ENCODE data around the gene BCL2L1. TPM values are rescaled to one million over a fixed set of nuclear protein-coding genes. Genes with fewer than 3 reads are reported as not detected.

Gene BCL2L1
- total and polyA plus RNA-seq, 10 of the 15 experiments (the other 5 are each of a cell fraction or from before 2014, with no cell fraction given), result 0.63 to 67.7 (median 43.6) TPM

- no peak for TF ChIP-seq E2F4 (IDR thresholded peaks at IDR 0.05; ENCODE audit: low read depth, low read length)
Observed at GRCh38 chr20:31698243-31698802, 24.3 kb downstream of the BCL2L1 start (continued).

GRCh38 chr20:31695849-31696804, 26.5 kb downstream of the BCL2L1 start:
- ATAC-seq, result no peak
- no TSS peak for BruUV-seq (replicated peaks)
- no peak for TF ChIP-seq POLR2AphosphoS5 (IDR thresholded peaks at IDR 0.05; ENCODE audit: low read length)
- no peak for TF ChIP-seq ZNF384 (IDR thresholded peaks at IDR 0.05; ENCODE audit: borderline replicate concordance, low read depth, low read length)
- no peak for TF ChIP-seq NBN (IDR thresholded peaks at IDR 0.05)
- no peak for TF ChIP-seq PAX5 (IDR thresholded peaks at IDR 0.05; ENCODE audit: borderline replicate concordance, low read depth, low read length)
- no peak for TF ChIP-seq STAT1 (conservative IDR thresholded peaks at IDR 0.05)
- no peak for TF ChIP-seq TCF7 (IDR thresholded peaks at IDR 0.05; ENCODE audit: borderline replicate concordance)
- TF ChIP-seq TCF12 (IDR thresholded peaks at IDR 0.05; ENCODE audit: low read depth, low read length), result no peak
- H3K27ac ChIP-seq (ENCODE audit: control insufficient read depth, insufficient read depth), result no peak overlapping the region
- ChIA-PET CTCF (interaction anchor here (0.6 to 25.1 kb wide), 6 partner anchors 10 to 61 kb away, joined by 3 to 254 read pairs (median 4); partner anchors contain the start of gene BCL2L1), RAD21 (ENCODE audit: unreplicated experiment) (interaction anchor here (1.0 to 2.2 kb wide), 4 partner anchors 12 to 34 kb away, joined by 3 to 8 read pairs (median 4); no protein-coding TSS in a partner anchor), POLR2A (interaction anchor here (0.9 to 1.3 kb wide), 3 partner anchors 9 to 22 kb away, joined by 3 to 4 read pairs (median 3); no protein-coding TSS in a partner anchor), SMC1A (ENCODE audit: uncharacterized antibody, unreplicated experiment) (interaction anchor here (0.8 to 4.3 kb wide), 7 partner anchors 11 to 52 kb away, joined by 3 to 32 read pairs (median 3); no protein-coding TSS in a partner anchor)
- 92% methylated on average over 12 of the region's 12 CpGs for WGBS (ENCODE audit: insufficient coverage, insufficient replicate concordance, low lambda C conversion rate, missing lambda C conversion rate)
- H3K9ac ChIP-seq (ENCODE audit: control insufficient read depth, insufficient read depth, low read length), result no peak overlapping the region
- 0 out of 2 replicates have a peak, but pooled peaks cover 2% of the 10 kb centered on the region for H4K20me1 ChIP-seq (ENCODE audit: control insufficient read depth, insufficient read depth)
- H3K4me1 ChIP-seq (ENCODE audit: control insufficient read depth, insufficient read depth, low read length), result peaks cover 29% of the 10 kb centered on the region
- in situ Hi-C loops (cut with MboI) (no loop called here), intact Hi-C loops (cut with micrococcal nuclease; ENCODE audit: unreplicated experiment) (no loop called here)
- H3K9me3 ChIP-seq (replicated peaks; ENCODE audit: control insufficient read depth, insufficient read depth, low read length), result no peaks in the 10 kb centered on the region
- no peak for FAIRE-seq
- H3K79me2 ChIP-seq (ENCODE audit: control insufficient read depth, insufficient read depth, low read length), result peaks cover 38% of the 10 kb centered on the region
- H3K4me3 ChIP-seq, result no peak overlapping the region
- DNase-seq (ENCODE audit: low read depth, low spot score), result no peak
- H2AFZ ChIP-seq (ENCODE audit: control insufficient read depth, low read depth, low read length), result no peak overlapping the region
- H3K4me2 ChIP-seq (ENCODE audit: control insufficient read depth, insufficient read depth), result no peak overlapping the region
- H3K36me3 ChIP-seq (ENCODE audit: control insufficient read depth in 2 of 2, insufficient read depth in 2 of 2, low read length in 1 of 2), result peaks cover 8 to 15% of the 10 kb centered on the region in 2 experiments; a peak in 3 of 4 replicates
- H3K27me3 ChIP-seq (replicated peaks in 1 of 2; ENCODE audit: control insufficient read depth in 2 of 2, insufficient read depth in 2 of 2, low read length in 1 of 2), result no peaks in the 10 kb centered on the region
